ENCODE measurements around the gene KMT2E.
A peak's percentile ranks its signal among the peaks of the same experiment; 100 is the strongest.
"Not testable (repeated sequence)": the region's sequence is repeated elsewhere in the genome, so short reads cannot be mapped to it uniquely, and the experiment has no call there.

The KMT2E gene

GRCh38 chr7:104973227-104973626 lies 40.8 kb upstream of the KMT2E start:
- TF ChIP-seq CTCF (IDR thresholded peaks at IDR 0.05; ENCODE audit: poor library complexity, severe bottlenecking): no peak
- H3K27ac ChIP-seq (ENCODE audit: poor library complexity, severe bottlenecking): peak overlapping the region; percentile 86
- ATAC-seq (ENCODE audit: low read depth) (peak; percentile 82), DNase-seq (ENCODE audit: low spot score) (no peak)
- H3K4me3 ChIP-seq (ENCODE audit: severe bottlenecking): no peak overlapping the region
- no peaks in the 10 kb centered on the region for H3K36me3 ChIP-seq (ENCODE audit: low read depth)
- no peaks in the 10 kb centered on the region for H3K27me3 ChIP-seq (ENCODE audit: insufficient read depth, poor library complexity, severe bottlenecking)
- peaks cover 29% of the 10 kb centered on the region for H3K4me1 ChIP-seq (ENCODE audit: insufficient read depth, poor library complexity, severe bottlenecking)
- H3K9me3 ChIP-seq (ENCODE audit: severe bottlenecking): no peaks in the 10 kb centered on the region

- H3K4me3 ChIP-seq (ENCODE audit: severe bottlenecking): no peak overlapping the region
- no peaks in the 10 kb centered on the region for H3K36me3 ChIP-seq (ENCODE audit: low read depth)
- no peak for TF ChIP-seq CTCF (IDR thresholded peaks at IDR 0.05; ENCODE audit: poor library complexity, severe bottlenecking)
- ATAC-seq (ENCODE audit: low read depth) (0 out of 3 replicates have a peak, but pooled peaks have one; percentile 3), DNase-seq (ENCODE audit: low spot score) (no peak)
- H3K4me1 ChIP-seq (ENCODE audit: insufficient read depth, poor library complexity, severe bottlenecking): peaks cover 29% of the 10 kb centered on the region
- H3K27ac ChIP-seq (ENCODE audit: poor library complexity, severe bottlenecking): peak overlapping the region; percentile 86
- H3K9me3 ChIP-seq (ENCODE audit: severe bottlenecking): no peaks in the 10 kb centered on the region
- H3K27me3 ChIP-seq (ENCODE audit: insufficient read depth, poor library complexity, severe bottlenecking): no peaks in the 10 kb centered on the region
Measured at GRCh38 chr7:104973909-104974415, 40.0 kb upstream of the KMT2E start.

- H3K36me3 ChIP-seq (ENCODE audit: low read depth); H3K9me3 ChIP-seq (ENCODE audit: severe bottlenecking); H3K27me3 ChIP-seq (ENCODE audit: insufficient read depth, poor library complexity, severe bottlenecking); ATAC-seq (ENCODE audit: low read depth); H3K4me3 ChIP-seq (ENCODE audit: severe bottlenecking); DNase-seq (ENCODE audit: low spot score): not testable (repeated sequence)
- H3K4me1 ChIP-seq (ENCODE audit: insufficient read depth, poor library complexity, severe bottlenecking): peaks cover 40% of the 10 kb centered on the region
- peak overlapping the region; percentile 86 for H3K27ac ChIP-seq (ENCODE audit: poor library complexity, severe bottlenecking)
Measured at GRCh38 chr7:104975553-104975952, 38.5 kb upstream of the KMT2E start.

- H3K27me3 ChIP-seq (ENCODE audit: insufficient read depth, poor library complexity, severe bottlenecking): no peaks in the 10 kb centered on the region
- no peak for TF ChIP-seq CTCF (IDR thresholded peaks at IDR 0.05; ENCODE audit: poor library complexity, severe bottlenecking)
- H3K4me1 ChIP-seq (ENCODE audit: insufficient read depth, poor library complexity, severe bottlenecking): peaks cover 33% of the 10 kb centered on the region
- no peak overlapping the region for H3K4me3 ChIP-seq (ENCODE audit: severe bottlenecking)
- no peaks in the 10 kb centered on the region for H3K36me3 ChIP-seq (ENCODE audit: low read depth)
- no peaks in the 10 kb centered on the region for H3K9me3 ChIP-seq (ENCODE audit: severe bottlenecking)
- no peak for DNase-seq (ENCODE audit: low spot score)
- ATAC-seq (ENCODE audit: low read depth): no peak
- no peak overlapping the region for H3K27ac ChIP-seq (ENCODE audit: poor library complexity, severe bottlenecking)
Measured at GRCh38 chr7:104976966-104977636, 36.9 kb upstream of the KMT2E start.

- no peaks in the 10 kb centered on the region for H3K36me3 ChIP-seq (ENCODE audit: low read depth)
Measured at GRCh38 chr7:104978460-104978859, 35.5 kb upstream of the KMT2E start.

More at GRCh38 chr7:104978460-104978859, 35.5 kb upstream of the KMT2E start:
- ATAC-seq (ENCODE audit: low read depth) (no peak), DNase-seq (ENCODE audit: low spot score) (no peak)
- no peak for TF ChIP-seq CTCF (IDR thresholded peaks at IDR 0.05; ENCODE audit: poor library complexity, severe bottlenecking)
- no peaks in the 10 kb centered on the region for H3K9me3 ChIP-seq (ENCODE audit: severe bottlenecking)
- no peak overlapping the region for H3K27ac ChIP-seq (ENCODE audit: poor library complexity, severe bottlenecking)
- peaks cover 31% of the 10 kb centered on the region for H3K4me1 ChIP-seq (ENCODE audit: insufficient read depth, poor library complexity, severe bottlenecking)
- H3K27me3 ChIP-seq (ENCODE audit: insufficient read depth, poor library complexity, severe bottlenecking): no peaks in the 10 kb centered on the region
- no peak overlapping the region for H3K4me3 ChIP-seq (ENCODE audit: severe bottlenecking)
